Measurements from ENCODE around the gene ANKRD12.

Gene ANKRD12

GRCh38 chr18:9106800-9107584, 29.6 kb upstream of the ANKRD12 start:
- DNase-seq: peak in 1 of 2 donors; percentile 35

GRCh38 chr18:9108911-9109310, 27.7 kb upstream of the ANKRD12 start:
- DNase-seq: no peak

GRCh38 chr18:9109523-9109922, 27.1 kb upstream of the ANKRD12 start:
- DNase-seq: no peak

- no peak for DNase-seq
Observed at GRCh38 chr18:9113468-9114149, 23.0 kb upstream of the ANKRD12 start.

- no peak for DNase-seq
Observed at GRCh38 chr18:9115984-9116383, 20.6 kb upstream of the ANKRD12 start.

GRCh38 chr18:9117980-9118841, 18.4 kb upstream of the ANKRD12 start:
- peak; percentile 59 to 61 for DNase-seq

GRCh38 chr18:9120796-9121195, 15.8 kb upstream of the ANKRD12 start:
- DNase-seq: no peak

- no peak for DNase-seq
Observed at GRCh38 chr18:9123520-9123919, 13.1 kb upstream of the ANKRD12 start.

- DNase-seq: no peak
Observed at GRCh38 chr18:9124824-9125223, 11.8 kb upstream of the ANKRD12 start.

GRCh38 chr18:9126337-9126736, 10.2 kb upstream of the ANKRD12 start:
- DNase-seq: no peak

- DNase-seq: no peak
Observed at GRCh38 chr18:9130195-9130594, 6.4 kb upstream of the ANKRD12 start.

- no peak for DNase-seq
Observed at GRCh38 chr18:9130806-9131205, 5.8 kb upstream of the ANKRD12 start.

- no peak for DNase-seq
Observed at GRCh38 chr18:9132628-9133027, 4.0 kb upstream of the ANKRD12 start.

- DNase-seq: no peak
Observed at GRCh38 chr18:9133225-9133624, 3.4 kb upstream of the ANKRD12 start.

- no peak for DNase-seq
Observed at GRCh38 chr18:9135081-9135911, 1.3 kb upstream of the ANKRD12 start.

GRCh38 chr18:9135912-9136314, 668 bp upstream of the ANKRD12 start:
- no peak for DNase-seq

GRCh38 chr18:9137168-9138066, 836 bp downstream of the ANKRD12 start:
- peak; percentile 59 to 63 for DNase-seq

GRCh38 chr18:9139400-9140039, 2.9 kb downstream of the ANKRD12 start:
- no peak for DNase-seq

GRCh38 chr18:9140381-9140780, 3.8 kb downstream of the ANKRD12 start:
- no peak for DNase-seq

- no peak for DNase-seq
Observed at GRCh38 chr18:9140984-9141383, 4.4 kb downstream of the ANKRD12 start.

GRCh38 chr18:9146224-9146623, 9.6 kb downstream of the ANKRD12 start:
- DNase-seq: no peak
